Nucleus accumbens (tissue), 56 donors: Measurements from ENCODE around the gene MAPK6.
"Not testable (repeated sequence)": the region's sequence is repeated elsewhere in the genome, so short reads cannot be mapped to it uniquely, and the experiment has no call there.

Experiments
- DNase-seq, 56 donors: peaks; one replicate each; lab custom pipeline; 2025; lab: John Stamatoyannopoulos, UW

MAPK6 gene

GRCh38 chr15:52018693-52019393 is at the start of gene MAPK6:
Gene MAPK6 (plus strand): TSS chr15:52019219. CDS start chr15:52046461, 27,242 bp downstream.
- peak; percentile 34 to 94 (median 87) for DNase-seq

GRCh38 chr15:51969728-51970127 is 49.3 kb upstream of the MAPK6 start:
- DNase-seq = no peak

GRCh38 chr15:51970132-51970817 is 48.7 kb upstream of the MAPK6 start:
- peak in 1 of 56 donors; percentile 1 for DNase-seq

GRCh38 chr15:51971032-51971374 is 48.0 kb upstream of the MAPK6 start:
- DNase-seq = no peak

DNA sequence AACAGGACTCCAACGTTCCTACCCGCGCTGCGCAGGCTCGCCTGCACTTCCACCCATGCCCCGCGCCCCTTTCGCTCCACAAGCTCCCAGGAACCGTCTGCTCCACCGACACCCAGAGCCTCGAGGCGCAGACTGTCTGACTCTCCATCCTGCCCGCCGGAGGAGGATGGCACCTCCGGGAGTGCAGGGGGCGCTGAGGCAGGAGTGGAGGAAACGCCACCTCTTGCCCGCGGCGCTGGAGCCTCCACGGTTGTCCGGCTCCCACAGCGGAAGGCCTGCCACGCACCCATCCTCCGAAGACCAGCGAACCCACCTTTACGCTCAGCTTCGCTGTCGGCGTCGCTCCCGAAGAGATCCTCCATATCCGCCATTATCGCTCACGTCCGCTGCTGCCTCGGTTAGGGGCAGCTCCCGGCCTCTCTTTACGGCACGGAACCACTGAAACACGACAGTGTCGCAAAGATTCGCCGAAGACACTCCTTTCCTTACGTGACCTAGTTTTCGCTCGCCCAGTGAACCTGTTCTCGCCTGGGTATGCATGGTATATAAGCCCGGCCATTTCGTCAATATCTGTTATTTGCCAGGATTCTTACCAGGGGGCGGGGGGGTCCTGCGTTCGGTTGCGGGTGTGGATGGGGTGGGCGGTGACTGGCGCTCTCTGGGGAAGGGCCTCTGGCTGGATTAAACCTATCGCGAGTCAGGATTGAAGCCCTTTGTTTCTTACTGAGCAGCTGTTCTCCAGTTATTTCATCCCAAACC is 47.5 kb upstream of the MAPK6 start, which contains the start of gene LEO1:
TSS of gene LEO1 (minus strand) at position 404 of the 759 bp plus-strand sequence. CDS start at position 371, 33 bp downstream.
- DNase-seq = peak; percentile 18 to 95 (median 86)

DNA sequence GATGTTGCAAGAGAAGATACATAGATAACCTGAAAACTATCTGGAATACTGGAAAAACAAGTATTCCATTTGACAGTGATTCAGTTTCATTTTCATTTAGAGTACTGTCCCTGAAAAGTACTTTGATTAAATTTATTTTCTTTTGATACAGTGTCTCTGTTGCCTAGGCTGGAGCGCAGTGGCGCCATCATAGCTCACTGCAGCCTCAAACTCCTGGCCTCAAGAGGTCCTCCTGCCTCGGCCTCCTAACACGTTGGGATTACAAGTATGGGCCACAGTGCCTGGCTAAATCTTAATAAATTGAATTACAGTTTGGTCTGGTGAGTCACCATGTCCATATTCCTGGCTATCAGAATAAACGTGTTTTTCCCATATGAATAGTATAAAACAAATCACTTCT is 45.8 kb upstream of the MAPK6 start:
- DNase-seq = no peak

DNA sequence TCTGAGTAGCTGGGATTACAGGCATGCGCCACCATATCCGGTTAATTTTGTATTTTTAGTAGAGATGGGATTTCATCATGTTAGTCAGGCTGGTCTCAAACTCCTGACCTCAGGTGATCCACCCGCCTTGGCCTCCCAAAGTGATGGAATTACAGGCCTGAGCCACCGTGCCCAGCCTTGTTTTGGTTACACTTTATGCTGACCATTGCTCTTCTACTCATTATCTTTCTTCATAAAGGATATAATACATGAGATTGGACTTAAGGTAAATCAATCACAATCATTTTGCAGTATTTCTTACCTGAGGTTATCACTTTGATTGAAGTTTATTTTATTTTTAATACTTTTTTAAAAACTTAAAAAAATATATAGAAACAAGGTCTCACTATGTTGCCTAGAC is 45.2 kb upstream of the MAPK6 start:
- DNase-seq = no peak

GRCh38 chr15:51982013-51982769 is 36.8 kb upstream of the MAPK6 start:
- peak in 23 of 56 donors; percentile 0 to 28 (median 6) for DNase-seq

GRCh38 chr15:51982770-51983103 is 36.3 kb upstream of the MAPK6 start:
- no peak for DNase-seq

DNA sequence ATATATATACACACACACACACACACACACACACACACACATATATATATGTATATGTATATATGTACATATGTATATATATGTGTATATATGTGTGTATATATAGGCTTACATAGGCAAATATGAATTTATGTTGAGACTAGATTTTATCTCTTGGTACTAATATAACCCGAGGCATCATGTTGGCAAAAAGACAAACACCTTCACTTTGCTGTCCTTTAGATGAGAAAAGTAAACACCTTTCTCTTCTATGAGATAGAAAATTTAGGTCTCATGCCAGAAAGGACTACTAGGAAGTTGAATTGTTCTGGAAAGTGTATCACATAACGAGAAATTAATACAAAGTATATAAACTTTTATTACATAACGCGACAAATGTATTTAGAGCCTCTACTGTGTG is 27.9 kb upstream of the MAPK6 start:
- DNase-seq = no peak

DNA sequence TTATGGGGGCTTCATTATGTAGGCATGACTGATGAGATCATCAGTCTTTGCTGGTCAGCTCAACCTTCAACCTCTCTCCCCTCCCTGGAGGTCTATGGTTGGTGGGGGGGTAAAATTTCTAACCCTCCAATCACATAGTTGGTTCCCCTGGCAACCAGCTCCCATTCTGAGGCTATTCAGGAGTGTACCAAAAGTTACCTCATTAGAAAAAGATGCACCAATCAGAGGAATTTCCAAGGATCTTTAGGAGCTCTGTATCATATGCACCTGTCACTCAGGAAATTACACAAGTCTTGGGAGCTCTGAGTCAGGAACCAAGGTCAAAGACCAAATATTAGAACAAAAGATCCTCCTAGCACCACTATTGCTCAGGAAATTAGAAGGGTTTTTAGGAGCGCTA is 26.1 kb upstream of the MAPK6 start:
- DNase-seq = no peak

DNA sequence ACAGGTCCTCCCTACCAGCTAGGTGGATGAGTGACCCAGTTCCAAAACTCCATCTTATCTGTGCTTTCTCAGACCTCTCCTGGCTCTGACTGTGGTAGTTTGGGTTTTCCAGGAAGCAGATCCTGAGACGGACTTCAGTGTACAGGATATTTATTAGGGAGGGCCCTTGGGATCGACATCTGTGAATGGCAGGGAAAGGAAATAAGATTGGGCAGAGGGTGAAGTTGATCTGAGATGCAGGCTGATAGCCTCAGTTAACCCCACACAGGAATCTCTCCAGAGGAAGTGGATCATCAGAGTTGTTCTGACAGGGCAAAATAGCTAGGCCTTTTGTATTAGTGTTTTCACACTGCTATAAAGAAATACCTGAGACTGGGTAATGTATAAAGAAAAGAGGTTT is 16.7 kb upstream of the MAPK6 start:
- DNase-seq = no peak

DNA sequence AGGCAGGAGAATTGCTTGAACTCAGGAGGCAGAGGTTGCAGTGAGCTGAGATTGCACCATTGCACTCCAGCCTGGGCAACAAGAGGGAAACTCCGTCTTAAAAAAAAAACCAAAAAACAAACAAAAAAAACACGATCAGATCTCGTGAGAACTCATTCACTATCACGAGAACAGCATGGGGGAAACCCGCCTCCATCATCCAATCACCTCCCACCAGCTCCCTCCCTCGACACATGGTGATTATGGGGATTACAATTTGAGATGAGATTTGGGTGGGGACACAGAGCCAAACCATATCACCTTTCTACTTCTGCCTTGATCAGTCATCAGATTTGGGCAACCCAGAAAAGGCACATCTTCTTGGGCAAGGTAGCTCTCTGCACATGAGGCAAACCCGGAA is 15.9 kb upstream of the MAPK6 start:
- DNase-seq = not testable (repeated sequence)

GRCh38 chr15:52003710-52004109 is 15.3 kb upstream of the MAPK6 start:
- no peak for DNase-seq

DNA sequence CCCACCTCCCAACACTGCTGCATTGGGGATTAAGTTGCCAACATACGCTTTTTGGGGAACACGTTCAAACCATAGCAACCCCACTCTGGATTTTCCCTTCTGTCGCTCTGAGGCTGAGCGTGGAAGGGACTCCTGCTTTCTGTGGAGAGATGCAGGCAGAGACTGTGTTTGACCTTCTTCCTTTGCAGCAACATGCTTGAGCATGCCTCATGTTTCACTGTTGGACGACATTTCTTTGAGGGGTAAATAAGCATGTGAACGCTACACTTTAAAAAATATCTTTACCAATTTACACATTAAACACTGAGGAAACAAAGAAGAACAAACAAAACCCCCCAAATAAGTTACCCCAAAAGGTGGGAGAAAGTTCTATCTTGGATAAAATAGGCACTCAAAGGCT is 14.2 kb upstream of the MAPK6 start:
- no peak for DNase-seq

DNA sequence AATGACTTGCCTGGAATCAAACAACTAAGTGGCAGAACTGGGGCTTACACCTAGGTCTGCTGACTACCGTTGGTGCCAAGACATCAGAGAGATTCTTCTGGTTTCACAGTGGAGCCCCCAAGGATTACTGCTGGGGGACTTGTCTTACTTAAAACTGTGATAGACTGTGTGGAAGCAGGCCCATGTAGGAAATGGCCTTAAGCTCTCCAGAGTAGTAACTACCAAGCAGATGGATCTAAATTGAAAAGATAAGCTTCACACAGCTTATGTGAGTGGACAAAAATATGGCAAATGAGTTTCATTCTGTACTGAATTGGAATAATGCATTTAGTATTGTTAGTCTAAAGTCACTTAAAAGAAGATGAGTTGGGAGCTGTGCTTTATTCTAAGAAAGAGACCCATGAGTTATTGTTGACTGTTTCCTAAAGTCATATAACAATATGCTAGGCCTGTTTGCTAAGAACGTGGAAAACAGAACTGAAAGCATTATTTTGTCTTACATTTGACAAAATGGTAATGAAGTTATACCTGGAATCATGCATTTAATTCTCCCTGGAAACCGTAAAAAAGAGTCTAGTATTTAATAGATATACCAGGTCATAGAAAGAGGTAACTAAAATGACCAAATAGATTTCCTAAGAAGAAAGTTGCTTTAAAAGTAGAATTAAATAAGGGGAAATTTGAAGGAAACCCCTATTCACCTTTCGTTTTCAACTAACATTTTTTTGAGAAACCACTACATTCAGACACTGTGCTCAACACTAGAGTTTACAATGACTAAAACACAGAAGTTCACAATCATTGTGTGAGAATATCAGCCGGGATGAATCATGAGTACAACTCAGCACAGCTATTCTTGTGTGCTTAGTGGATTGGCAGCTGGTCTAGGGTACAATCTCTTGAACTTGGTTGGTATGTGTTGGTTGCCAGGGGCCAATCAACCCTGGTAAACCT is 13.0 kb upstream of the MAPK6 start:
- no peak for DNase-seq

GRCh38 chr15:52006702-52007340 is 12.2 kb upstream of the MAPK6 start:
- DNase-seq = no peak

DNA sequence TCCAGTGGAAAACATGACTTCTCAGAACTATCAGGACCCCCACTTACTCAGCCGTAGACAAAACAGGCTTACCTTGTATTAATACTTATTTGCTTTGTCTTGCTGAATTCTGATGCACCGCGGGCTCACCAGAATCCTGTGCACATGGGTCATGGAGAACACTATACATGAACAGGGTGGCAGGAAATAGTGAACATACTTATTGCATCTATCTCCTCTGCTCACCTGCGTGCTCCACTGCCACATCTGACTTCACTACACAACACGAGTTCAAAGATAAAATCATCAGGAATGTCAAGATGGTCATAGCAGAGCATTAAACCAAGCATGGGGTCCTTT is 10.7 kb upstream of the MAPK6 start:
- DNase-seq = no peak

- DNase-seq = no peak
Observed at GRCh38 chr15:52008698-52009434, 10.2 kb upstream of the MAPK6 start.
